ENCODE data around the gene CEP290. TPM values are rescaled to one million over a fixed set of nuclear protein-coding genes. Genes with fewer than 3 reads are reported as not detected.
A peak's percentile ranks its signal among the peaks of the same experiment; 100 is the strongest.

The CEP290 gene
- total and polyA plus RNA-seq, 2 donors (not counting 3 experiments of a cell fraction or from before 2014, with no cell fraction given), result 3.9 to 16.5 TPM

DNA sequence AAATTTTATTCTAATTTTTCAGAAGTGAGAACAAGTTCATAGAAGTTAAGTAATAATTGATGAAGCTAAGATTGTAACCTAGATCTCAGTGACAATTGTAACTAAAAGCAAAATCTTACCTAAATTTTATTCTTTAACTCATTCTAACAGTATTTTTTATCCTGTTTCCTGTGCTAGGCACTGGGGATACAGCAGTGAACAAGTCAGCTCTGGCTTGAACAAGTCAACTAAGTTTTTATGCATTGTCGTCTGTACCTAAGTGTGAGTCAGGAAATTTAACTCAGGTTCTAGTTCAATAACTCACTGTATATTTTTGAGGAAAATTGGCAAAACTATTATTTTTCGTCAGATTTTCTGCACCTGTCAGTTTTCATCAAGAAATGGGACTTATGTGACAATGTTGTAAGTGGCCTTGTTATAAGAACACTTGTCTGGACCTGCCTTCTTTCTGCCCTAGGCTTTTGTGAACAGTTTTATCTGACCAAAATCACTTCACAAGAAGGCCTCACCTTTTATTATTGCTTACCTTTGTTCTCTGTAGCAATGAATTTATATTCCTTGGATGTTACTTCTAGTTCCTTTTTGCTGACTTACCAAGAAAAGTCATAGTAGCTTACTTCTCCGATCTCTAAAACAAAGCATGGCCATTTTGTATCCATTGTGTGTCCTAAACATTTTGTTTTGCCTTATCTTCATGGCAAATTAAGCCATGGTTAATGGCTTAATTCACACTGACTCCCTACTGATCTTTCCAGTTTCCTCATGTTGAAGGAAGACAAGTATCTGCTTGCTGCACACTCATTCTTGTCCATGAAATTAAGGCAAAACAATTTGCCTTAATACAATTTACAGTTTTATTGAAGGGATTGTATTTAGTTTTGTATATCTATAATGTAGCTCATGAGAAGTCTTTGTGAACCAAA lies 2.9 kb upstream of the CEP290 start:
- intact Hi-C loops (cut with micrococcal nuclease) (loop anchor here (5.0 kb wide), 3 partner anchors 152 to 752 kb away; no protein-coding TSS in a partner anchor), dilution Hi-C loops (cut with MboI; ENCODE audit: extremely low pct_ligation_motif_present, low sequenced_read_pairs) (no loop called here)
- FAIRE-seq, result no peak

More for the DNA sequence above, 2.9 kb upstream of the CEP290 start:
- Histone ChIP-seq H3K9me1 (replicated peaks; ENCODE audit: control insufficient read depth, extremely low read depth, insufficient read depth, low read length) (no peaks in the 10 kb centered on the region), H3K4me2 (ENCODE audit: insufficient read depth, low read length) (no peak overlapping the region), H3K27ac (ENCODE audit: insufficient read depth, low read depth, low read length) (no peak overlapping the region), H3K27me3 (ENCODE audit: control insufficient read depth in 2 of 2, insufficient read depth in 2 of 2, low read length in 2 of 2) (no peaks in the 10 kb centered on the region), H3K4me3 (replicated peaks in 1 of 3; ENCODE audit: insufficient read depth in 1 of 3, low read depth in 1 of 3, low read length in 3 of 3) (no peak overlapping the region), H3K9ac (replicated peaks; ENCODE audit: extremely low read depth, insufficient read depth, low read length) (no peak overlapping the region), H2AFZ (ENCODE audit: low read depth, low read length) (no peak overlapping the region), H4K20me1 (replicated peaks; ENCODE audit: control insufficient read depth, extremely low read depth, insufficient read depth, low read length) (no peaks in the 10 kb centered on the region), H3K79me2 (ENCODE audit: control insufficient read depth, insufficient read depth, low read length) (peaks cover 31% of the 10 kb centered on the region), H3K36me3 (ENCODE audit: control insufficient read depth in 2 of 2, extremely low read depth in 1 of 2, insufficient read depth in 2 of 2, low read length in 2 of 2) (no peaks in the 10 kb centered on the region), H3K4me1 (ENCODE audit: control insufficient read depth, extremely low read depth, insufficient read depth, low read length) (peaks cover 15% of the 10 kb centered on the region), H3K9me3 (replicated peaks; ENCODE audit: control insufficient read depth, insufficient read depth, low read length) (no peaks in the 10 kb centered on the region)
- no peak for DNase-seq (ENCODE audit: low read depth, low spot score)
- CTCF ChIA-PET, result no interaction called here
- POLR2A ChIA-PET, result no interaction called here
- BruUV-seq (replicated peaks), result TSS peak; percentile 0
- no peak for TF ChIP-seq GATA2 (IDR thresholded peaks at IDR 0.05; ENCODE audit: insufficient read depth, insufficient read length, low read depth, low read length)
- no peak for TF ChIP-seq FOS (IDR thresholded peaks at IDR 0.05; ENCODE audit: borderline replicate concordance, insufficient read depth, low read length)
- TF ChIP-seq JUN (IDR thresholded peaks at IDR 0.05; ENCODE audit: borderline replicate concordance, insufficient read depth, insufficient read length, low read depth), result no peak
- no peak for TF ChIP-seq POLR2AphosphoS5 (IDR thresholded peaks at IDR 0.05; ENCODE audit: insufficient read depth, low read depth, low read length)
- TF ChIP-seq, protein P1, sequence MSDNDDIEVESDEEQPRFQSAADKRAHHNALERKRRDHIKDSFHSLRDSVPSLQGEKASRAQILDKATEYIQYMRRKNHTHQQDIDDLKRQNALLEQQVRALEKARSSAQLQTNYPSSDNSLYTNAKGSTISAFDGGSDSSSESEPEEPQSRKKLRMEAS (IDR thresholded peaks at IDR 0.05; ENCODE audit: insufficient read depth, insufficient read length), result no peak
- no peak for TF ChIP-seq EZH2 (IDR thresholded peaks at IDR 0.05; ENCODE audit: borderline replicate concordance, low read depth, low read length, severe bottlenecking)
- TF ChIP-seq, protein P2, sequence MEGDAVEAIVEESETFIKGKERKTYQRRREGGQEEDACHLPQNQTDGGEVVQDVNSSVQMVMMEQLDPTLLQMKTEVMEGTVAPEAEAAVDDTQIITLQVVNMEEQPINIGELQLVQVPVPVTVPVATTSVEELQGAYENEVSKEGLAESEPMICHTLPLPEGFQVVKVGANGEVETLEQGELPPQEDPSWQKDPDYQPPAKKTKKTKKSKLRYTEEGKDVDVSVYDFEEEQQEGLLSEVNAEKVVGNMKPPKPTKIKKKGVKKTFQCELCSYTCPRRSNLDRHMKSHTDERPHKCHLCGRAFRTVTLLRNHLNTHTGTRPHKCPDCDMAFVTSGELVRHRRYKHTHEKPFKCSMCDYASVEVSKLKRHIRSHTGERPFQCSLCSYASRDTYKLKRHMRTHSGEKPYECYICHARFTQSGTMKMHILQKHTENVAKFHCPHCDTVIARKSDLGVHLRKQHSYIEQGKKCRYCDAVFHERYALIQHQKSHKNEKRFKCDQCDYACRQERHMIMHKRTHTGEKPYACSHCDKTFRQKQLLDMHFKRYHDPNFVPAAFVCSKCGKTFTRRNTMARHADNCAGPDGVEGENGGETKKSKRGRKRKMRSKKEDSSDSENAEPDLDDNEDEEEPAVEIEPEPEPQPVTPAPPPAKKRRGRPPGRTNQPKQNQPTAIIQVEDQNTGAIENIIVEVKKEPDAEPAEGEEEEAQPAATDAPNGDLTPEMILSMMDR (IDR thresholded peaks at IDR 0.05; ENCODE audit: extremely low read depth in 1 of 2, insufficient read depth in 1 of 2, low read depth in 1 of 2, low read length in 2 of 2), result no peak
- TF ChIP-seq POLR2A (IDR thresholded peaks at IDR 0.05; ENCODE audit: low read depth, low read length), result no peak
- TF ChIP-seq MYC (IDR thresholded peaks at IDR 0.05; ENCODE audit: low read depth, low read length), result no peak

Measured in endothelial cell of umbilical vein (primary cell).